Neural progenitor cell (in vitro differentiated cells): ENCODE data around the gene MAP3K6.
"Not testable (repeated sequence)": the region's sequence is repeated elsewhere in the genome, so short reads cannot be mapped to it uniquely, and the experiment has no call there.

Experiments
- CTCF ChIP-seq: fragments of 200-600 bp; sonication (generic); IDR thresholded peaks from 2 replicates; pipeline ENCODE4 v1.5.1; 2017; ENCODE audit warnings: antibody characterized with exemption, mild to moderate bottlenecking
- EZH2 ChIP-seq: fragments of 200-600 bp; sonication (generic); IDR thresholded peaks from 2 replicates; pipeline ENCODE4 v1.6.1; 2017; ENCODE audit warnings: antibody characterized with exemption, mild to moderate bottlenecking, moderate library complexity

GRCh38 chr1:27384797-27385196 is 18.0 kb upstream of the MAP3K6 start:
- TF ChIP-seq CTCF, EZH2: not testable (repeated sequence)
